Effector CD8-positive, alpha-beta T cell (primary cell): ENCODE measurements around the gene PDLIM4.

ENCODE experiments used
- DNase-seq: peaks from one replicate; lab custom pipeline; 2025; lab: John Stamatoyannopoulos, UW

PDLIM4 gene

GRCh38 chr5:132281856-132282614 lies 24.5 kb downstream of the PDLIM4 start:
- DNase-seq: no peak

DNA sequence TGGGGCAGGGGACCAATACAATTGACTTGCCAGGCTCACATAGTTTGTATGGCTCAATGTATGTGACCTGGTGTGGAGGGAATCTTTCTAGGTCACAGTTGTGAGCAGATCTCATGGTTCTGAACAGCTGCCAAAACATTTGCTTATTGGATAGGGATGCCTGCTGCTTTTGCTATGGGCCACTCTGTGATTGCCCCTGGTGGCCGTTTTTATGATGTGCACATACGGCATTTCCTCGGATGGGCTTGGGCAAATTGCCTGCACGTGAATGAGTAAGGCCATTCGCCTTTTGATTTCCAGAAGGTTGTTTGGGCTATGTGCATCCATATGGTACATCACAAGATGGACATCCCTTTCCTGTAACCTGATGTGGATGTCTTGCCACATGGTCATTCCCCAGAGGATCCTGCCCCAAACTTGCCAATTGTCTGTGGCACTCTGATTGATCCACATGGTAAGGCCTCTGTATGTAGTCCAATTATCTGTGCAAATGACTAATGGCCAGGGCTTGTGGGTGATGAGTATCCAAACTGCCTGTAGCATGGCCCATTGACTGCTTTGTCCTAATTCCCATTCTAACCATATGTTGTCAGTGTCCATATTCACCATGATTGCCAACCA lies 26.0 kb downstream of the PDLIM4 start:
- DNase-seq: no peak

DNA sequence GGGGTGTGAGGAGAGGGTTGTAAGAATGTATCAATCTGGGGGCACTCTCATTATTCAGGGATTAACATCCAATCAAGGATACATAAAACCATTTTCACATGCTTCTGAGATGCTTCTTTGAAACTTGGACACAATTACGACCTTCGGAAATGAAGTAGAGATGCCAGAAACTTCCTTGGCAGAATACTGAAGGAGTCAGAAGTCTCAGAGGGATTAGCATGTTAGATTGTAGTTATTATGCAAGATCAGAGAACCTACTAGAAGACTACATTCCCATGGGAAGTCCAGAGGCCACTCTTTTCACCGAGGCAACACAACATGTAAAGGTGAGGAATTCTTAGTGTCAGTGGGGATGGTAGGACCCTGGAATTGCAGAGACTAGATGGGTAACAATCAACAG lies 31.6 kb downstream of the PDLIM4 start:
- DNase-seq: no peak

GRCh38 chr5:132291026-132291425 lies 33.5 kb downstream of the PDLIM4 start:
- no peak for DNase-seq

DNA sequence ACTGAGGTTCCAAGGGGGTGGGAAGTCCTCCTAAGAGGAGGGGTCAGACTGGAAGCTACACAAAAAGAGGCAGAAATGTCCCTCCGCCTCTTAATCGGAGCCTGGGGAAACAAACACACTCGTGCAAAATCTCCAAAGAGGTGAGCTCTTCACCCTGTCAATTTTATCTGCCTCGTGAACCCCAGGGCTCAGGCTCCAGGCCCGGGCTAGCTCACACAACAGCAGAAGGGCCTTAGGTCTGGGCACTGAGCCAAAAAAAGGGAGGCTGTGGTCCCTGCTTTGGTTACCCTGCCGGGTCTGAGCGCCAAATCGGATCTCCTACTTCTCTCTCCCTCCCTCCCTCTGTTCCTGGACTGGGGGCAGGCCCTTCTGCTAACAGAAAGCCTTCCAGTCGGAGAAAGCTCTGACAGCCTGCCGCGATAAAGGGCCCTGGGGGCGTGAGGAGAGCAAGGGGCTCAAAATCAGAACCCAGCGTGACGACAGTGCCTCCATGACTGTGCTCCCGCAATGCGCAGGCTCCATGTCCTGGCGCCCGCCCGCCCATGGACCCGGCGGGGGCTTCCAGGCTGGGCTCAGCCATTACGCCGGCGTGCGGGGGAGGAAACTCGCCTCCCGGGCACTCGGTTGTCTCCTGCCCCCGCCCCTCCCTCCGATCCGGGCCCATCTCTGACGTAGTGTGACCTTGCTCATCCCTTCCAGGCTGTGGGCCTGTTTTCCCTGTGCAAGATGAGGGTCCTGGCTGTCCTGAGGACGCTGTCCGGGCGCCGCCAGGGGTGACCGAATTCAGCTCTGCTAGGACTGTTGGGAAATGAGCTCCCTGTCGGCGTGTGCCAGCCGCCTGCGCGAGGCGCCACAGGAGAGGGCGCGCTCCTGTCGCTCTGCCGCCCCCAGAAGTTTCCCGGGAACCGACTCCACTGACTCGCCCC lies 35.8 kb downstream of the PDLIM4 start:
- peak; percentile 51 for DNase-seq

DNA sequence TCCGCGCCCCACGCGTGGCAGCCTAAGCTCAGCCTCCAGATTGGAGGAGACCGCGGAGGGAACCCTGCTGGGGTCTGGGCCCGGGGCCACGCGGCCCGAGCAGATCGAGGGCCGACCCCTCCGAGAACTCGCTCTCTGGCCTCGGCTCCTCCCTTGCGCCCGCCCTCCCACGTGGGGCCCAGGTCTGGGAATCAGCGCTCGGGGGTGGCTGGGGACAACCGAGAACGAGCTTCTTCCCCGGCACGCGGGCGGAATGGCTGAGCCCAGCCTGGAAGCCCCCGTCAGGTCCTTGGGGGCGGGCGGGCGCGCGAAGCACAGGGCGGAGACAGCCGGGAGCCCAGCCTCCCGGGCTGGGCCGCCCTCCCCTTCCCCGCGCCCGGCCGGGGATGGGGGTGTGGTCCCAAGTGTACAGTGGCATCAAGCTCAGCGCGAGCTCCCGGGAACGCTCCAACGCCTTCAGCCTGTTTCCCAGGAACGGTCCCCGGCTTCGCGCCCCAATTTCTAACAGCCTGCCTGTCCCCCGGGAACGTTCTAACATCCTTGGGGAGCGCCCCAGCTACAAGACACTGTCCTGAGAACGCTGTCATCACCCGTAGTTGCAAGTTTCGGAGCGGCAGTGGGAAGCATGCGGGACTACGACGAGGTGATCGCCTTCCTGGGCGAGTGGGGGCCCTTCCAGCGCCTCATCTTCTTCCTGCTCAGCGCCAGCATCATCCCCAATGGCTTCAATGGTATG lies 36.7 kb downstream of the PDLIM4 start, which contains the start of gene SLC22A4:
TSS of gene SLC22A4 (plus strand) at position 403 of the 736 bp plus-strand sequence. CDS start at position 626, 223 bp downstream.
- peak; percentile 64 for DNase-seq

DNA sequence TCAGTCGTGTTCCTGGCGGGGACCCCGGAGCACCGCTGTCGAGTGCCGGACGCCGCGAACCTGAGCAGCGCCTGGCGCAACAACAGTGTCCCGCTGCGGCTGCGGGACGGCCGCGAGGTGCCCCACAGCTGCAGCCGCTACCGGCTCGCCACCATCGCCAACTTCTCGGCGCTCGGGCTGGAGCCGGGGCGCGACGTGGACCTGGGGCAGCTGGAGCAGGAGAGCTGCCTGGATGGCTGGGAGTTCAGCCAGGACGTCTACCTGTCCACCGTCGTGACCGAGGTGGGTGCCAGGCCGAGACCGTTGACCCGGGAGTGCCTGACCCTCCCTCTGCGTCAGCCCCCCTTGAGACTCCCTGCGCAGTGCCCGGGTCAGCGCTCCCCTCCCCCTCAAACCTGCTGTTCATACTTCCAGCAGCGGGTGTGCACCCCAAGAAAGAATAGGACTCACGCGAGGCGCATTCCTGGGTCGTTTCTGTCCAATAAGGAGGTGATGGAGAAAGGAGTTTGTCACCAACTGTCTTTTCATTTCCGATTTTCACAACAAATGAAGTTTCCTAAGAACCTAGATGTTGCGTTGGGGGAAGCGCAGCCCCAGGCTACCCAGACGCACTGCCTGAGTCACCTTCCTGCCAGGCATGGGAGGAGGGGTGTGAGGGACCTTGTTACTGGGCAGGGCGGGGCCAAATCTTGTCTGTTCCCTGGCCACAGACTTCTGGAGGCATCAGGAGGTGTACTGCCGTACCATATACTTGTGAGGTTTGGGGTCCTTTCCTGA lies 37.4 kb downstream of the PDLIM4 start:
- peak; percentile 3 for DNase-seq

- DNase-seq: no peak
Observed at GRCh38 chr5:132295505-132296411, 38.3 kb downstream of the PDLIM4 start.

- no peak for DNase-seq
Observed at GRCh38 chr5:132296412-132297016, 39.0 kb downstream of the PDLIM4 start.

DNA sequence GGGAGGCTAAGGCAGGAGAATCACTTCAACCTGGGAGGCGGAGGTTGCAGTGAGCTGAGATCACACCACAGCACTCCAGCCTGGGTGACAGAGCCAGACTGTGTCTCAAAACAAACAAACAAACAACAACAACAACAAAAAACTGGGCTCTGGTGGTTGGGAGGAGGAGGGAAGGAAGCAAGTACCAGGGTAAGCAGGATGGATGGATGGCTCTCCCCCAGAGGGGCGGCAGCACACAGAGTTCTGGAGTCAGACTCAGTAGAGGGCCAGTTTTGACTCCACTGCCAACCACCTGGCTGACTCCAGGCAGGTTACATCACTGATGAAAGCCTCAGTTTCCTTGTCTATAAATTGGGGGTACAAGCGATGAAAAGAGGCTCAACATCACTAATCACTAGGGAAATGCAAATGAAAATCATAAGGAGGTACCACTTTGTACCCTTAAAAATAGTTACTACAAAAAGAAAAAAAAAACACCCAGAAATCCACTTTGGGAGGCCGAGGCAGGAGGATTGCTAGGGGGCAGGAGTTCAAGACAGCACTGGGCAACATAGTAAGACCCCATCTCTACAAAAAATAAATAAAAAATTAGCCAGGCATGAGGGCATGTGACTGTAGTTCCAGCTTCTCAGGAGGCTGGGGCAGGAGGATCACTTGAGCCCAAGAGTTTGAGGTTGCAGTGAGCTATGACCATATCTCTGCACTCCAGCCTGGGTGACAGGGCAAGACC lies 39.9 kb downstream of the PDLIM4 start:
- no peak for DNase-seq

- no peak for DNase-seq
Observed at GRCh38 chr5:132298298-132299212, 41.1 kb downstream of the PDLIM4 start.

DNA sequence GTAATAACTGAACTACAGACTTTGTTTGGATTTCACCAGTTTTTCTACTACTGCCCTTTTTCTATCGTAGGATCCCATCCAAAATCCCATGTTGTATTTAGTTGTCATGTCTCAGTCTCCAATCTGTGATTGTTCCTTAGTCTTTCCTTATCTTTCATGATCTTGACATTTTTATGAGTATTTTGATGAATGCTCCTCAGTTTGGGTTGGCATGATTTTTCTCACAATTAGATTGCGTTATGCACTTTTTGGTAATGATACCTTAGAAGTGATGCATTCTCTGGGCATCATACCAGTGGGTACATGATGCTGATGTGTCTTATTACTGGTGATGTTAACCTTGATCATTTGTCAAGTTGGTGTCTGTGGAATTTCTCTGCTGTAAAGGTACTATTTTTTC lies 42.4 kb downstream of the PDLIM4 start:
- DNase-seq: no peak

DNA sequence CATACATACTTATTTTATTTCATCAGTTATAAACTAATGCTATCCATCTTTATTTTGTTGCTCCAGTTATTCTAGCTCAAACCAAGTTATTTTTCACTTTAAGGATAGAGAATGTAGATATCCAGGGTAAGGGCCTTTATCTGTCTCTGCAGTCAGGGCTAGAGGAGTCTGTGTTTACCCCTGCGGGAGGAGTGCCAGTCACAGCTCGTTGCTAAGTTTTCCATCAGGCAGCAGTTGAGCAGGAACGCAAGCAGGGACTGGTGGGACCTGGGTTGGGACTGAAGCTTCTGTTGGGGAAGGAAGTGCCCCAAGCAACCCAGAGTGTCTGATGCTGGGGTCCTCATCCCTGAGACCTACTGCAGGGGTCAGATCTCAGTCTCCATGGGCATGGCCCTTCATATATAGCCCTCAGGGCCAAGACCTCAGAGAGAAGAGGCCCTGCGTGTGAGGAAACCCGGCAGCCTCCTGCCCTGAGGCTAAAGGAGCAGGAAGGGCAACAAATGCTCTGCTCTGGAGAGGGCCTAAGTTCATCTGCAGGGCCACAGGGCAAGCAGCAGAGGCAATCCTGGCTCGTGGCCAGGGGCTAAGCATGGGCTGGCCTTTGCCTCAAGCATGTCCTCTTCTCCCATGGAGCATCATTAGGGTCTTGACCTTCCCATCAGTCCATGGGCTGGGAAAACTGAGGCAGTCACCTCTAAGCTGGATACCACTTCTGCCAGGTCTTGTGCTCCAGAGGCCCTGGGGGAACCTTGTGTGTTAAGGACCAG lies 43.3 kb downstream of the PDLIM4 start:
- DNase-seq: no peak

GRCh38 chr5:132301344-132302271 lies 44.1 kb downstream of the PDLIM4 start:
- DNase-seq: no peak

DNA sequence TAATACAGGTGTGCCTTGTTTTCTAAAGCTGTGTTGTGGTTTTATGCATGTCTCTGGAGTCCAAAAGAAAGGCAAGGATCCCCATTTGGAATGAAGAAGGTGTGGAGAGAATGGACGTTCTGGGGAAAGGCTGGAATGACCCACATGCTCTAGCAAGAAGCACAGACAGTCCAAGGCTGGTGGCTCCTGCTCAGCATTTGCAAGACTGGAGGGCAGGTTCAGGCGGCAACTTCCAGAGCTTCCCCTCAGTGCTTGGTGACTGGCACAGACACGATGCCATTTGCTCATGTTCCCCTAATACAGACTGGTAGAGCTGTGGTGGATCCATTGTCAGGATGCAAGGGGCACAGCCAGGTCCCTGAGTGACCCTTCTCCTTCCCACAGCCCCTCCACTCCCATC lies 44.9 kb downstream of the PDLIM4 start:
- DNase-seq: no peak

DNA sequence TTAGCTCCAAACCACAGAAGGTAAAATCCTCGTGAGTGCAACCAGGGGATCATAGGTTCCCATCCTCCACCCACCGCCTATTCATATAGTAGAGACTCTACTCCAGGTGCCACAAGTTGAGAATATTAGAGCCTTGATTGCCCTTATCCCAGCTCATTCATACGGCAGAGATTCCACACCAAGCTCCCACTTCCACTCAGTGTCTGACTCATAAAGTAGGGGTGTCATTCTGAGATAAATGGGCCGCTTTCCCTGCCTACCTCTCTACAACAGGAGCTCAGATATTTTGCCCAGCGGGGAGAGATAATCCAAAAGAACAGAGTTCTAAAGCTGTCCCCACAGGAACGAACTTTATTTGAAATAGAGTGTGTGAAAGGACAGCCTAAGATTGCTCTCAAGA lies 46.1 kb downstream of the PDLIM4 start:
- DNase-seq: no peak
